K562 (cell line): ENCODE data around the gene PLCG2. TPM values are rescaled to one million over a fixed set of nuclear protein-coding genes. Genes with fewer than 3 reads are reported as not detected.

Experiments used
- ATAC-seq: fragments of 200-7000 bp; cut with Tn5 transposase; 3 replicates; pipeline ENCODE4 v1.9.1; 2020; ENCODE audit warnings: moderate library complexity
- BruUV-seq: library from RNA; stranded (reverse); fragments of 400-500 nt; replicated peaks from 2 replicates; lab custom pipeline; 2021; lab: Mats Ljungman, UMichigan
- CTCF ChIA-PET: fragments of 300-600 bp; formaldehyde crosslinking; extraction: SDS; loops from one replicate; lab custom pipeline; 2021; ENCODE audit warnings: low intra/inter-chr PET ratio; lab: Yijun Ruan, JAX
- POLR2A ChIA-PET: fragments of 300-600, 350-650 bp; sonication (Branson Sonifier 250); formaldehyde crosslinking; extraction: SDS; loops from one replicate; lab custom pipeline; 2021; ENCODE audit warnings: antibody characterized with exemption, inconsistent platforms; lab: Yijun Ruan, JAX
- DNase-seq, 4 experiments: peaks; one replicate each; pipeline versions ENCODE4 v3.0.0 to v3.0.0-alpha.2; 2011 to 2018; ENCODE audit warnings: low spot score in 3 of 4, mixed read lengths in 3 of 4; ENCODE audit errors: extremely low read depth in 1 of 4
- FAIRE-seq: peaks from 2 replicates; lab custom pipeline; 2011; peaks lifted over from hg19 to GRCh38; lab: Jason Lieb, UNC
- H2AFZ ChIP-seq: 2 replicates; pipeline ENCODE4 v1.6.0; 2011; ENCODE audit warnings: low read depth, low read length, control low read depth, inconsistent platforms
- H3K27ac ChIP-seq: fragments of 200-600 bp; 3 replicates; pipeline ENCODE4 v1.8.0; 2011; ENCODE audit warnings: low read depth, mild to moderate bottlenecking, control low read depth, inconsistent platforms, low read length, moderate library complexity, mixed read lengths; ENCODE audit errors: extremely low read depth
- H3K27me3 ChIP-seq, 2 experiments: fragments of 300-600 bp in 1 of 2; 2 replicates in 1 of 2; 3 replicates in 1 of 2; pipeline versions ENCODE4 v1.6.0 to v1.8.0; 2011; ENCODE audit warnings: inconsistent platforms in 2 of 2, low read length in 2 of 2, mild to moderate bottlenecking in 1 of 2, mixed read lengths in 1 of 2, moderate library complexity in 1 of 2; ENCODE audit not compliant: control insufficient read depth in 2 of 2, insufficient read depth in 2 of 2
- H3K36me3 ChIP-seq: fragments of 300-600 bp; 3 replicates; pipeline ENCODE4 v1.8.0; 2011; ENCODE audit warnings: mild to moderate bottlenecking, low read length, inconsistent platforms; ENCODE audit not compliant: control insufficient read depth, insufficient read depth
- H3K4me1 ChIP-seq, 2 experiments: fragments of 200-600 bp in 1 of 2; replicated peaks in 1 of 2; 2 replicates in 1 of 2; 3 replicates in 1 of 2; pipeline versions ENCODE4 v1.5.1 to v1.8.0; 2011; ENCODE audit warnings: inconsistent platforms in 2 of 2, low read length in 2 of 2, mild to moderate bottlenecking in 1 of 2, mixed read lengths in 1 of 2, moderate library complexity in 1 of 2; ENCODE audit not compliant: control insufficient read depth in 2 of 2, insufficient read depth in 2 of 2
- H3K4me2 ChIP-seq: 2 replicates; pipeline ENCODE4 v1.6.1; 2011; ENCODE audit warnings: low read length, control low read depth, inconsistent platforms, mixed read lengths; ENCODE audit not compliant: insufficient read depth
- H3K4me3 ChIP-seq: fragments of 200-600 bp; sonication (generic), shearing (Covaris generic); 2 replicates; pipeline ENCODE4 v1.5.1; 2016; ENCODE audit warnings: control low read depth, inconsistent platforms
- H3K79me2 ChIP-seq: fragments of 200-600 bp; 3 replicates; pipeline ENCODE4 v1.8.0; 2011; ENCODE audit warnings: low read length, inconsistent platforms; ENCODE audit not compliant: control insufficient read depth, insufficient read depth
- H3K9ac ChIP-seq, 2 experiments: 2 replicates each; pipeline versions ENCODE4 v1.6.0 to v1.6.1; 2011; ENCODE audit warnings: low read depth in 2 of 2, low read length in 2 of 2, control low read depth in 1 of 2, inconsistent platforms in 1 of 2, mild to moderate bottlenecking in 1 of 2, mixed read lengths in 1 of 2; ENCODE audit not compliant: insufficient read depth in 1 of 2
- H3K9me1 ChIP-seq: one replicate; pipeline ENCODE4 v1.6.0; 2011; ENCODE audit warnings: inconsistent platforms, mild to moderate bottlenecking, low read length, moderate library complexity; ENCODE audit not compliant: control insufficient read depth, insufficient read depth
- H3K9me3 ChIP-seq: replicated peaks from 2 replicates; pipeline ENCODE4 v1.5.1; 2011; ENCODE audit warnings: low read depth, low read length, inconsistent platforms; ENCODE audit not compliant: control insufficient read depth, insufficient read depth
- H4K20me1 ChIP-seq: replicated peaks from 2 replicates; pipeline ENCODE4 v1.6.1; 2011; ENCODE audit warnings: low read length, inconsistent platforms, mixed read lengths; ENCODE audit not compliant: control insufficient read depth, insufficient read depth
- BCOR ChIP-seq: fragments of 450-650 bp; IDR thresholded peaks from 2 replicates; pipeline ENCODE4 v1.6.1; 2016
- CREB1 ChIP-seq, 2 experiments: sonication (generic) in 1 of 2; formaldehyde crosslinking in 1 of 2; IDR thresholded peaks; 2 replicates each; pipeline versions ENCODE4 v1.6.1 to v1.8.0; 2012 to 2022; ENCODE audit warnings: inconsistent platforms in 1 of 2, mild to moderate bottlenecking in 1 of 2, missing genetic modification reagents in 1 of 2, moderate library complexity in 1 of 2
- E2F6 ChIP-seq, 2 experiments: IDR thresholded peaks; 2 replicates each; pipeline ENCODE4 v1.6.1; 2011; ENCODE audit warnings: borderline replicate concordance in 1 of 2, control low read depth in 1 of 2, low read depth in 1 of 2, low read length in 1 of 2, mild to moderate bottlenecking in 1 of 2, mixed read lengths in 1 of 2, moderate library complexity in 1 of 2; ENCODE audit not compliant: insufficient read depth in 1 of 2, insufficient read length in 1 of 2, poor library complexity in 1 of 2, severe bottlenecking in 1 of 2; ENCODE audit errors: extremely low read depth in 1 of 2
- HINFP ChIP-seq: fragments of 450-650 bp; conservative IDR thresholded peaks from 2 replicates; pipeline ENCODE4 v1.6.1; 2016; ENCODE audit warnings: missing genetic modification characterization, low read depth, mild to moderate bottlenecking, control low read depth, missing compliant biosample characterization
- RB1 ChIP-seq: fragments of 450-650 bp; IDR thresholded peaks from 2 replicates; pipeline ENCODE4 v1.6.1; 2017; ENCODE audit warnings: low read depth, mild to moderate bottlenecking
- RBFOX2 ChIP-seq: fragments of 200-400 bp; formaldehyde crosslinking; IDR thresholded peaks from 2 replicates; pipeline ENCODE4 v1.6.1; 2017; ENCODE audit warnings: low read depth, mild to moderate bottlenecking, low read length, moderate library complexity
- SAP30 ChIP-seq: fragments of 200-600 bp; sonication (generic); IDR thresholded peaks from 2 replicates; pipeline ENCODE4 v1.6.1; 2012; ENCODE audit warnings: borderline replicate concordance, low read depth, mild to moderate bottlenecking, moderate library complexity, low read length, control low read depth, inconsistent platforms; ENCODE audit not compliant: insufficient read depth, poor library complexity, severe bottlenecking
- SPI1 ChIP-seq: IDR thresholded peaks from 2 replicates; pipeline ENCODE4 v1.6.1; 2011; ENCODE audit warnings: low read depth, low read length, control low read depth, borderline replicate concordance
- TBL1XR1 ChIP-seq, 2 experiments: IDR thresholded peaks; 2 replicates each; pipeline ENCODE4 v1.6.1; 2012; ENCODE audit warnings: improper control_type of control experiment in 2 of 2, low read length in 2 of 2, mild to moderate bottlenecking in 1 of 2
- ZBTB1 ChIP-seq: sonication (generic); formaldehyde crosslinking; IDR thresholded peaks from 2 replicates; pipeline ENCODE4 v1.8.1; 2023; ENCODE audit warnings: missing genetic modification reagents, low read depth, mild to moderate bottlenecking, borderline replicate concordance
- ZNF197 ChIP-seq: fragments of 200-800 bp; sonication (Bioruptor generic); IDR thresholded peaks from 2 replicates; pipeline ENCODE4 v1.6.1; 2016; ENCODE audit warnings: low read depth, missing genetic modification characterization, missing compliant biosample characterization
- ZNF592 ChIP-seq: fragments of 450-650 bp; IDR thresholded peaks from 2 replicates; pipeline ENCODE4 v1.6.1; 2017; ENCODE audit warnings: antibody characterized with exemption, mild to moderate bottlenecking
- WGBS: fragments of 100-300 bp; shearing (Covaris generic); methylation state at CpG from one replicate; pipeline ENCODE4 v1.1.6; 2016; ENCODE audit warnings: low coverage, mixed read lengths; ENCODE audit not compliant: insufficient coverage; ENCODE audit errors: missing lambda C conversion rate; 5-methylcytosine and 5-hydroxymethylcytosine counted together
- in situ Hi-C: fragments of 300-500 bp; cut with MboI; formaldehyde crosslinking; loops from 4 replicates; pipeline ENCODE4 v1.15.0; 2018; ENCODE audit warnings: inconsistent platforms, mixed read lengths
- intact Hi-C: fragments of 100-400 bp; cut with micrococcal nuclease; formaldehyde crosslinking; loops from 2 replicates; pipeline ENCODE4 v1.14.2; 2022
- polyA plus RNA-seq, 8 experiments: library from polyadenylated mRNA; depleted of rRNA in 4 of 8; stranded (reverse) in 5 of 8; unstranded in 3 of 8; fragments of >200 nt; fragmentation: Nextera tagmentation in 2 of 8; fragmentation: Illumina TruSeq in 1 of 8; extraction: Ambion mirVana in 2 of 8; extraction: Trizol in 1 of 8; gene quantifications; 2 replicates each; pipeline versions ENCODE4 v1.2.1 to v1.2.3, GENCODE V29; 2011 to 2014; ENCODE audit warnings: inconsistent platforms in 1 of 8, missing spikeins in 1 of 8
- total RNA-seq, 7 experiments: library from RNA; depleted of rRNA in 6 of 7; stranded (reverse); fragments of >200 nt in 6 of 7; fragmentation: Illumina TruSeq in 2 of 7; extraction: Trizol in 2 of 7; gene quantifications; 2 replicates each; pipeline versions ENCODE4 v1.2.1 to v1.2.3, GENCODE V29; 2011 to 2021; ENCODE audit warnings: low replicate concordance in 1 of 7

PLCG2 gene
- total and polyA plus RNA-seq, 9 of the 15 experiments (the other 6 are each of a cell fraction or from before 2014, with no cell fraction given): 0.94 to 7.1 (median 3.1) TPM

- peak overlapping the region; percentile 54 for H3K4me3 ChIP-seq
- intact Hi-C loops: loop anchor here (5.0 kb wide), 1 partner anchor 93 kb away; no protein-coding TSS in a partner anchor
- H3K4me2 ChIP-seq: peak overlapping the region; percentile 69
- DNase-seq: peak in 3 of 4 experiments; percentile 39 to 46 (median 46)
- H3K79me2 ChIP-seq: no peaks in the 10 kb centered on the region
- CTCF ChIA-PET: no interaction called here
- H3K27me3 ChIP-seq: peaks cover 21 to 28% of the 10 kb centered on the region in 2 experiments
- peak overlapping the region; percentile 84 for H2AFZ ChIP-seq
- BruUV-seq: no TSS peak
- 0 out of 2 replicates have a peak, but pooled peaks cover 3% of the 10 kb centered on the region for H3K9me3 ChIP-seq
- H3K4me1 ChIP-seq: peaks cover 3 to 14% of the 10 kb centered on the region in 2 experiments; a peak in 4 of 5 replicates
- POLR2A ChIA-PET: interaction anchor here (1.3 to 2.0 kb wide), 3 partner anchors 12 to 27 kb away, joined by 5 to 8 read pairs (median 5); no protein-coding TSS in a partner anchor
- H4K20me1 ChIP-seq: 0 out of 2 replicates have a peak, but pooled peaks cover 2% of the 10 kb centered on the region
- no peaks in the 10 kb centered on the region for H3K36me3 ChIP-seq
- peak overlapping the region; percentile 47 to 88; a peak in 3 of 4 replicates for H3K9ac ChIP-seq
- ATAC-seq: peak; percentile 27
- in situ Hi-C loops: no loop called here
- no peak overlapping the region for H3K27ac ChIP-seq
- H3K9me1 ChIP-seq: no peaks in the 10 kb centered on the region
- no peak for FAIRE-seq
- 3% methylated on average over 45 of the region's 58 CpGs for WGBS
- TF ChIP-seq ZNF197 (no peak), SAP30 (peak; percentile 29), ZNF592 (no peak), CREB1 (IDR thresholded peaks at IDR 0.05) (no peak), CREB1 (CRISPR knock-in tag; IDR thresholded peaks at IDR 0.05) (0 out of 2 replicates have a peak, but pooled peaks have one; percentile 18), ZBTB1 (CRISPR knock-in tag) (peak; percentile 55; the same call in 1 of the 2 replicates), RB1 (peak; percentile 4; the same call in 1 of the 2 replicates), E2F6 (IDR thresholded peaks at IDR 0.05; ENCODE audit: borderline replicate concordance in 1 of 2, extremely low read depth in 1 of 2, insufficient read depth in 1 of 2, insufficient read length in 1 of 2, low read depth in 1 of 2, low read length in 1 of 2, poor library complexity in 1 of 2, severe bottlenecking in 1 of 2) (peak in 1 of 2 experiments; percentile 41), RBFOX2 (peak; percentile 20; the same call in 1 of the 2 replicates), HINFP (tag) (no peak), TBL1XR1 (IDR thresholded peaks at IDR 0.05; ENCODE audit: low read length in 2 of 2) (no peak), SPI1 (peak; percentile 45; the same call in 1 of the 2 replicates), BCOR (peak; percentile 53)
These were observed 637 bp downstream of the PLCG2 start for GRCh38 chr16:81779536-81780320.
